Osteoblast (primary cell): ENCODE data around the gene MYL3. TPM values are rescaled to one million over a fixed set of nuclear protein-coding genes. Genes with fewer than 3 reads are reported as not detected.
"Not testable (repeated sequence)": the region's sequence is repeated elsewhere in the genome, so short reads cannot be mapped to it uniquely, and the experiment has no call there.

ENCODE experiments used
- DNase-seq: peaks from one replicate; pipeline ENCODE4 v3.0.0; 2011; ENCODE audit warnings: low spot score, mixed read lengths; ENCODE audit not compliant: insufficient read length; ENCODE audit errors: missing footprints
- H2AFZ ChIP-seq: 2 replicates; pipeline ENCODE4 v1.6.0; 2011; ENCODE audit warnings: mild to moderate bottlenecking, low read length
- H3K27ac ChIP-seq: 2 replicates; pipeline ENCODE4 v1.5.1; 2011; ENCODE audit warnings: mild to moderate bottlenecking, low read depth, low read length, moderate library complexity
- H3K27me3 ChIP-seq: 2 replicates; pipeline ENCODE4 v1.6.0; 2012; ENCODE audit warnings: mild to moderate bottlenecking, control low read depth, inconsistent platforms, low read length, moderate library complexity; ENCODE audit not compliant: insufficient read depth
- H3K36me3 ChIP-seq: 2 replicates; pipeline ENCODE4 v1.5.1; 2011; ENCODE audit warnings: mild to moderate bottlenecking, low read length, control low read depth, moderate library complexity; ENCODE audit not compliant: insufficient read depth
- H3K4me1 ChIP-seq: 2 replicates; pipeline ENCODE4 v1.5.1; 2011; ENCODE audit warnings: mild to moderate bottlenecking, low read length, control low read depth, moderate library complexity; ENCODE audit not compliant: insufficient read depth
- H3K4me2 ChIP-seq: 2 replicates; pipeline ENCODE4 v1.6.0; 2011; ENCODE audit warnings: mild to moderate bottlenecking, low read length; ENCODE audit not compliant: insufficient read depth
- H3K4me3 ChIP-seq: fragments of 200-600 bp; sonication (generic); 3 replicates; pipeline ENCODE4 v1.5.1; 2012; ENCODE audit warnings: mild to moderate bottlenecking, low read length, inconsistent platforms; ENCODE audit not compliant: insufficient read depth
- H3K79me2 ChIP-seq: 2 replicates; pipeline ENCODE4 v1.6.0; 2012; ENCODE audit warnings: mild to moderate bottlenecking, low read length, control low read depth, inconsistent platforms; ENCODE audit not compliant: insufficient read depth
- H3K9me3 ChIP-seq: 2 replicates; pipeline ENCODE4 v1.5.1; 2011; ENCODE audit warnings: low read depth, low read length, control low read depth
- H4K20me1 ChIP-seq: 2 replicates; pipeline ENCODE4 v1.6.0; 2012; ENCODE audit warnings: mild to moderate bottlenecking, low read length, control low read depth; ENCODE audit not compliant: insufficient read depth
- total RNA-seq: library from RNA; depleted of rRNA; stranded (reverse); fragments of >200 nt; gene quantifications from 2 replicates; pipeline ENCODE4 v1.2.3, GENCODE V29; 2012
- TF ChIP-seq, protein P1 (sequence below): IDR thresholded peaks from 2 replicates; pipeline ENCODE4 v1.5.1; 2011; ENCODE audit warnings: mild to moderate bottlenecking, low read depth, low read length, moderate library complexity; ENCODE audit errors: extremely low read depth

The MYL3 gene
- total RNA-seq: not detected in 2 replicates

DNA sequence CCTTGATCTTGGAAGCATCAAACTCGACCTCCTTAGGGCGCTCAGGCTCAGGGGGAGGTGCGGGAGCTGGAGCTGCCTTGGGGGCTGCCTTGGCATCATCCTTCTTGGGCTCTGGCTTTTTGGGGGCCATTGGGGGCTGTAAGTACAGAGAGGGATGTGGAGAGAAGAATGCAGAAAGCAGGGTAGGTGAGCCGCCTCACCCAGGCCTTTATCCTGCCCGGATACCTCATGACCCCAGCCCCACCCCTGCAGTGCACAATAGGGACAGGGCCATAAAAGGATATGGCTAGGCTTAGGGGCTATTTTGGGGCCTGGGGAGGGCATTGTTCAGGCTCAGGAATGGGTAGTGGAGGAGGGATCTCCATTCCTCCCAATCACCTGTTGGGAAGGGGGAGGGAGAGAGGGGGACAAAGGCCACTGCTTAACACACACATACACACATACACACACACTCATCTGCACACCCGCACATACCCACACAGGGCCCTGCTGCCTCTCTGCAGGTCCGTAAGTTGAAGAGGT, at the start of gene MYL3:
Gene MYL3, minus strand, starts transcription at position 184 of the 522 bp plus-strand sequence. Its CDS starts 54 bp downstream, at position 130.
- Histone ChIP-seq H3K4me2 (no peak within 1 kb of the TSS), H3K4me3 (no peak within 1 kb of the TSS)

DNA sequence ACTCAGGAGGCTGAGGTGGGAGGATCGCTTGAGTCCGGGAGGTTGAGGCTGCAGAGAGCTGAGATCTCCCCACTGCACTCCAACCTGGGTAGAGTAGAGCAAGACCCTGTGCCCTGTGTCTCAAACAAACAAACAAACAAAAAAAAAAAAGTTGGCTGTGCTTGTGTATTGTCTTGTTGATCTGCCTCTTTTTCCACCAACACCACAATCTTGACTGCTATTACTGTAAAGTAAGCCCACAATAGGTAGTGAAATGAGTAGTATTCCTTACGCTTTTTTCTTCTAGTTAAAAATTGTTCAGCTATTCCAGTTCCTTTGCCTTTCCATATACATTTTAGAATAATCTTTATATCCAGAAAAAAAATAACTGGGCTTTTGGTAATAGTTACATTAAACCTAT, 49.7 kb upstream of the MYL3 start:
- H3K36me3 ChIP-seq: peaks cover 9% of the 10 kb centered on the region
- no peaks in the 10 kb centered on the region for H3K27me3 ChIP-seq
- H3K9me3 ChIP-seq: no peaks in the 10 kb centered on the region
- no peak overlapping the region for H3K27ac ChIP-seq
- no peak overlapping the region for H2AFZ ChIP-seq
- no peaks in the 10 kb centered on the region for H4K20me1 ChIP-seq
- H3K4me1 ChIP-seq: peaks cover 26% of the 10 kb centered on the region
- H3K4me3 ChIP-seq: no peak overlapping the region
- TF ChIP-seq, protein P1, sequence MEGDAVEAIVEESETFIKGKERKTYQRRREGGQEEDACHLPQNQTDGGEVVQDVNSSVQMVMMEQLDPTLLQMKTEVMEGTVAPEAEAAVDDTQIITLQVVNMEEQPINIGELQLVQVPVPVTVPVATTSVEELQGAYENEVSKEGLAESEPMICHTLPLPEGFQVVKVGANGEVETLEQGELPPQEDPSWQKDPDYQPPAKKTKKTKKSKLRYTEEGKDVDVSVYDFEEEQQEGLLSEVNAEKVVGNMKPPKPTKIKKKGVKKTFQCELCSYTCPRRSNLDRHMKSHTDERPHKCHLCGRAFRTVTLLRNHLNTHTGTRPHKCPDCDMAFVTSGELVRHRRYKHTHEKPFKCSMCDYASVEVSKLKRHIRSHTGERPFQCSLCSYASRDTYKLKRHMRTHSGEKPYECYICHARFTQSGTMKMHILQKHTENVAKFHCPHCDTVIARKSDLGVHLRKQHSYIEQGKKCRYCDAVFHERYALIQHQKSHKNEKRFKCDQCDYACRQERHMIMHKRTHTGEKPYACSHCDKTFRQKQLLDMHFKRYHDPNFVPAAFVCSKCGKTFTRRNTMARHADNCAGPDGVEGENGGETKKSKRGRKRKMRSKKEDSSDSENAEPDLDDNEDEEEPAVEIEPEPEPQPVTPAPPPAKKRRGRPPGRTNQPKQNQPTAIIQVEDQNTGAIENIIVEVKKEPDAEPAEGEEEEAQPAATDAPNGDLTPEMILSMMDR: no peak
- H3K4me2 ChIP-seq: no peak overlapping the region
- no peaks in the 10 kb centered on the region for H3K79me2 ChIP-seq
- peak; percentile 64 for DNase-seq

More for the DNA sequence above, at the start of gene MYL3:
- Histone ChIP-seq H4K20me1 (no peaks in the 10 kb centered on the region), H3K4me1 (peaks cover 6% of the 10 kb centered on the region), H3K36me3 (no peaks in the 10 kb centered on the region), H3K27ac (no peak within 1 kb of the TSS), H2AFZ (no peak within 1 kb of the TSS), H3K79me2 (no peaks in the 10 kb centered on the region), H3K27me3 (peaks cover 13% of the 10 kb centered on the region), H3K9me3 (no peaks in the 10 kb centered on the region)
- TF ChIP-seq, protein P1: no peak
- DNase-seq: peak; percentile 66

DNA sequence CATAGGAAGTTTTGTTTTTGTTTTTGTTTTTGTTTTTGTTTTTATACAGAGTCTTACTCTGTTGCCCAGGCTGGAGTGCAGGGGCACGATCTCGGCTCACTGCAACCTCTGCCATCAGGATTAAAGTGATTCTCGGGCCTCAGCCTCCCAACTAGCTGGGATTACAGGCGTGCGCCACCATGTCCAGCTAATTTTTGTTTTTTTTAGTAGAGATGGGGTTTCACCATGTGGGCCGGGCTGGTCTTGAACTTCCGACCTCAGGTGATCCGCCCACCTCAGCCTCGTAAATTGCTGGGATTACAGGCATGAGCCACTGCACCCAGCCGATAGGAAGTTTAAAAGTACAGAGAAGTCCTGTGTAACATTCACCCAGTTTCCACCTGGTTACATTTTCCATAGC, 47.7 kb upstream of the MYL3 start:
- not testable (repeated sequence) for H3K36me3 ChIP-seq, H3K27ac ChIP-seq, H4K20me1 ChIP-seq, DNase-seq, H2AFZ ChIP-seq, H3K9me3 ChIP-seq, H3K79me2 ChIP-seq, H3K4me3 ChIP-seq, H3K27me3 ChIP-seq, H3K4me2 ChIP-seq
- peaks cover 27% of the 10 kb centered on the region for H3K4me1 ChIP-seq

DNA sequence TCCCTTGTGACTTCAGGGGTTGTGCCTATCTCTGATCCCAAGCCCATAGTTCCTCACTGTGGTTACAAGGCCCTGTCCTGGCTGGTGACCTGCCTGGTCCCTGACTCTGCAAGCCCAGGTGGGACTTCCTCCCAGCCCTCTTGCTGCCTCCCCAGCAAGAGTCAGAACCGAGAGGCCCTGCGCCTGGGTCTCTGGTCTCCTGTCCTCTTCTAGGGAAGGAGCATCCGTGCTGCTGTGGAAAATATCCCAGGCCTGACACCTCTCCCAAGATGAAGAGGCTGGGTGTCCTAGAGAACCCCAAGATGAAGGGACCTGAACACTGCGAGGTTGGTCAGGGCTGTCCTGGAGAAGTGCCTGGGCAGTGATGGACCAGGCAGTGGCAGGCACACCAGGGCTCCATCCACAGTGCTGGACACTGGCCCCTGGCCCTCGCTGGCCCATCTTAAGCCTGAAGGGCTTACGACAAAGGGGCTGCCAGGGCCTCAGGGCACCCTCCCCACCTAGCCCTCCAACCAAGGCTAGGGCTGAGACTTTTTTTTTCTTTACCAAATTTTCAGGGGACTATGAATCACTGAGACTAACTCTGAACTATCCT, 47.0 kb upstream of the MYL3 start:
- Histone ChIP-seq H3K36me3 (no peaks in the 10 kb centered on the region), H3K27me3 (no peaks in the 10 kb centered on the region), H3K4me3 (no peak overlapping the region), H3K79me2 (no peaks in the 10 kb centered on the region), H3K4me1 (peaks cover 27% of the 10 kb centered on the region), H4K20me1 (no peaks in the 10 kb centered on the region), H2AFZ (no peak overlapping the region), H3K27ac (no peak overlapping the region), H3K4me2 (no peak overlapping the region), H3K9me3 (no peaks in the 10 kb centered on the region)
- TF ChIP-seq, protein P1: no peak
- peak; percentile 48 for DNase-seq
